NCI-H187 (cell line): Measurements from ENCODE around the gene CDK9.

ENCODE experiments used
- DNase-seq, 2 experiments: peaks; one replicate each; lab custom pipeline; 2025; lab: John Stamatoyannopoulos, UW

Gene CDK9

DNA sequence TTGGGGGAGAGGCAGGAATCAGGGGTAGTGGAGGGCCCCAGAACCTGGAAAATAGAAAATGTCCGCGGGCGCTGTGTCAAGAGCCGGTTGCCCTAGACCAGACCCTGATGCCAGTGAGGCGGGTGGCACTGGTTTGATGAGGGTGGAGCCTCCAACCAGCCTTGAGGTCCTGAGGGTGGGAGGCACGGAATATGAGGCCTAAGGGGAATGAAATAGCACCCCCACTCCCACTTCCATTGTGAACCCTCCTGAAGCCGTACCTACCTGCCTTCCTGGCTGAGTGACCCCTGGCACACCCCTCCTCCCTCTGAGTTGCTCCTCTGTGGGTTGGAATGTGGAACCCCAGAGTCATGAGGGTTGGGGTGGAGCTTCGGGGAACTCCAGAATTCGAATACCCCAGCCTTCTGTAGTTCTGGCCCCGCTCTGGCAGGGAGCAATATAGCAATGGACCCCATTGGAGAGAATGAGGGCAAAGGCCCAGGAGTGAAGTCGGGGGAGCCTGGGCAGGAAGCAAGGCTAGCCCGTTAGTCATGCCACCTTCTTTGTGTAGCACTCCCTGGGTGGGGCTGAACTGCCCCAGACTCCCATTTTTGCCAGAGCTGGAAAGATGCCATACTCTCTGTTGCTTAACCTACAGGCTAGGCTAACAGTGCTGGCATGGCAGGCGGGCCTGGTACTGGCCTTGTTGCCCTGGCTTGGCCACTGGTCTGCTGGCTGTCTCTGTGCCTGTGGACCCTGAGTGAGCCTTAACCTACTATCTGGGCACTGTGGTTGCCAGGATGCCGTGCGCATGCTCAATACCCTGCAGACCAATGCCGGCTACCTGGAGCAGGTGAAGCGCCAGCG lies 17.9 kb downstream of the CDK9 start:
- no peak for DNase-seq

DNA sequence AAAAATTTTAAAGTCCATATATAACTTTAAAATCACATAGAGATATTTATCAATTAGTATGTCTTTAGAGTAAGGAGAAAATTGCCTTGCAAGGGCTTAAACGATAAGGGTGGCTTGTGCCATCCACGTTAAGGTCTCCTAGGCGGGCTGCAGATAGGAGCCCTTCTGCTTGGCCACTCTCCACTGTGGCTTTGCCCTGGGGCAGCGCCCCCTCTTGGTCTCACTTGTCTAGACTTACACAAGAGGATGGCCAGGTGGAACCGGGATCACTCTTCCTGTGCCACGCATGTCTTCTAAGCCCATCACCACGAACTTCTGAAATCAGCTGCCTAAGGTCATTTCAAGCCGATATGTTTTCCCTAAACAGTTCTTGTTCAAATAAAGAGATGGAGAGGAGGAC lies 19.8 kb downstream of the CDK9 start:
- DNase-seq = no peak

DNA sequence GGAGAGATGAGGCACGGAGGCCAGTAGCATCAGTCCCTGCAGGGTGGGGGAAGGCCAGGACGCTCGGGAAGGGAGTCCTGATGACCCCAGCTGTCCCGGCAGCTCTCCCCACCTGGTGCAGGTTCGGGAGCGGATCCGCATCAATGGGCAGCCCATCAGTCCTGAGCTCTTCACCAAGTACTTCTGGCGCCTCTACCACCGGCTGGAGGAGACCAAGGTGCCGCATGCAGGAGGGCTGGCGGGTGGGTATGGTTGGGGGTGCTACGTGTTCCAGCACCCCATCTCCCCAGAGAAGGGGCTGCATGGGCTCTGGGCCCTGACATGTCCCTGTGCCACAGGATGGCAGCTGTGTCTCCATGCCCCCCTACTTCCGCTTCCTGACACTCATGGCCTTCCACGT lies 21.0 kb downstream of the CDK9 start:
- no peak for DNase-seq

DNA sequence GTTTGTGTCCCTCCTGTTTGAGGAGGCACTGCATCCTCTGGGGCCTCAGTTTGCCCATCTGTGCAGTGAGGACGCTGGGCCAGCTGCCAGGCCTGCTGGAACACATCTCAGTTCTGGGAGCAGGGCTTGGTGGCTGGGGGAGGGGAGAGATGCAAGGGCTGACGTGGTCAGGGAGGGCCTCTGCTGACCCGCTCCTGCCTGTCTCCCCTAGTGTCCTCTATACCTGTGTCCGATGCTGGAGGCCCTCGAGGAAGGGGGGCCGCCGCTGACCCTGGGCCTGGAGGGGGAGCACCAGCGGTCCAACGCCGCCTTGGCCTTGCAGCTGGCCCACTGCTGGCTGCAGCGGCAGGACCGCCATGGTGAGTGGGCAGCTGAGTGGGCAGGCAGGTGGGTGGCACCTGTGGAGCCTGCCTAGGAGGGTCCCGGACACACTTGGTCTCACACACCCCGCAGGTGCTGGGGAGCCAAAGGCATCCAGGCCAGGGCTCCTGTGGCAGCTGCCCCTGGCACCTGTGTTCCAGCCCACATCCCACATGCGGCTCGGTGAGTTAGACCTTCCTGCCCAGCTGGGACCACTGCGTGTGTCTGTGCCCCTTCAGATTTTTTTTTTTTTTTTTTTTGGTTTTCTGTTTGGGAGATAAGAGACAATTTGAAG lies 22.6 kb downstream of the CDK9 start:
- DNase-seq = no peak

DNA sequence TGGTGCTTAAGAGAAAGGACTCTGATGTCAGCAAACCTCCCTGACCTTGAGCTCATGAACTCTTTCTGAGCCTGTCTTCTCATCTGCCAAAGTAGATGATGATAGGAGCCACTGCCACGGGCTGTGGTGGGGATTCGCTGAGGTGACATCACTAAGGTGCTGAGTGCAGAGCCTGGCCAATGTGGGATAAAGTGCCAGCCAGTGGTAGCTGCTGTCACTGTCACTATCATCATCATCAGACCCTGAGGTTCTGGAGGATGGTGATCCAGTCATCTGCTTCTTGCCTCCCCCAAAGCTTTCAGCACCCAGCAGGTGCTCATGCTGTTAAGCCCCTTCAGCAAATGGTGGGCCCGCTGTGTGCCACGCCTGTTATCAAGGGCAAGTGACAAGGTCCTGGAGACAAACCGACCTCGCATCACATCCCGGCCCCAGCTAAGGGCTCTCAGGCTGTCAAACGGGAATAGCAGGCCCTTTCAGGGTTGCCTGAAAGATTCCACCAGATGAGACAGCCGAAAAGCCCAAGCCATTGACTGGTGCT lies 23.2 kb downstream of the CDK9 start:
- no peak for DNase-seq

DNA sequence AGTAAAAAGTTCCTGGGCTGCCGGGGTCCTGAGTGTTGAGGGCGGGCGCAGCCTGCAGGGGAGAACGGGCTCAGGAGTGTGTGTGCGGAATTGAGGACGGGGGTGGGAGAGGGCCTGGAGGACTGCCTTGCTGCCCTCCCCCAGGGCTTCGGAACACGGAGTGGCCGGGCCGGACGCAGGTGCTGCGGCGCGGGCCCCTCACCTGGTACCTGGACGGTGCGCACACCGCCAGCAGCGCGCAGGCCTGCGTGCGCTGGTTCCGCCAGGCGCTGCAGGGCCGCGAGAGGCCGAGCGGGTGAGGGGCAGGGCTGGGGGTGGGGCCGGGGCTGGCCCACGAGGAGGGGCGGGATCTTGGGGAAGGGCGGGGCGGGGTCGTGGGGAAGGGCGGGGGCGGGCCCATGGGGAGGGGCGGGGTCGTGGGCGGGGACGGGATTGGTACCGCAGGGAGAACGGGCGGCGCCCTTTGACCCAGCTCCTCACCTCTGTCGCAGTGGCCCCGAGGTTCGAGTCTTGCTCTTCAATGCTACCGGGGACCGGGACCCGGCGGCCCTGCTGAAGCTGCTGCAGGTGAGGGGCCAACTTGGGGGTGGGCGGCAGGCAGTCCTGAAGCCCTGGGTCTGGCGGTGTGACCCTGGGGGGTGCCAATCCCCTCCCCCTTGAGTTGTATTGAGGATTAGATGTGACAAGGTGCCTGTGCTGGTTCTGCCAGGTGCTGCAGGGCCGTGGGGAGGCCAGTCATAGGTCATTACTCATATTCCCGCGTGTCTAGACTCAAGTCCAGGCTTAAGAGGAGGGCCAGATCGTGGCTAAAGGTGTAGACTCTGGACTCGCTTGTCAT lies 23.9 kb downstream of the CDK9 start:
- no peak for DNase-seq

DNA sequence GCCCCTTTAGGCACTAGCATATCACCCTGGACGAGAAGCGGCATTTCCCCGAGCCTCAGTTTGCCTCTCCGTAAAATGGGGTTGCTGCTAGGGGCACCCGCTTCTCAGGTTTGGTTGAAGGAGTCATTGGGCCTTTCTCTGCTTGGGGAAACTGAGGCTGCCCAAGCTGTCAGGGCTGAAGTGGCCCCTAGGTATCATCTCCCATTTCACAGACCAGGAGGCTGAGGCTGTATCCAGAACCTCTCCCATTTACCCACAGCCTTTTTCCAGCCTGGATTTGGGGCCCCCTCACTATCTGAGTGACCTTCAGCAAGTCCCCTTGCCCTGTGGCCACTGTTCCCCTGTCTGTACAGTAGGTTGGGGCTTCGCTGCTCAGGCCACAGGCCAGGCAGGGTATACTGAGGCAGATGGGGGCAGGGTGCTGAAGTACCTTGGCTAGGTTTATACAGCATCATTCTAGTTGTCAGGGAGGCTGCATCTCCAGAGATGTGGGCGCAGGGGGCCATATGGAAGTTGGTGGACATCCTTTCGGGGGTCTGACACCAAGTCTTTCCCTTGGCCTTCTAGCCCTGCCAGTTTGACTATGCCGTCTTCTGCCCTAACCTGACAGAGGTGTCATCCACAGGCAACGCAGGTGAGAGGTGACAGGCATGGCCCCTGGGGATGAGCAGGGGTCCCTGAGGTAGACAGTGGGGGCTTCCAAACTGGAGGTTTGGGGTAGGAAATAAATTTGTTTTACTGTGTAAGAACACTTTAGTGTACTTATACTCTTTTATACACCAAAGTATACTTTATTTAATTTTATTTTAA lies 24.7 kb downstream of the CDK9 start:
- DNase-seq = no peak

DNA sequence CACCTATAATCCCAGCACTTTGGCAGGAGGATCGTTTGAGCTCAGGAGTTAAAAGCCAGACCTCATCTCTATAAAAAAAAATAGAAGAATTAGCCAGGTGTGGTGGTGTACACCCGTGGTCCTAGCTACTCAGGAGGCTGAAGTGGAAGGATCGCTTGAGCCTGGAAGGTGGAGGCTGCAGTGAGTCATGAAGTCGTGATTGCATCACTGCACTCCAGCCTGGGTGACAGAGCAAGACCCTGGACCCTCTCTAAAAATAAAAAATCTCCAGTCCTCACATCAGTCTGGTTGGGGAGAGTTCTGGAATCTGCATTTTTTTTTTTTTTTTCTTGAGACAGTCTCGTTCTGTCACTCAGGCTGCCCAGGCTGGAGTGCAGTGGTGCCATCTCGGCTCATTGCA lies 26.2 kb downstream of the CDK9 start:
- DNase-seq = no peak

DNA sequence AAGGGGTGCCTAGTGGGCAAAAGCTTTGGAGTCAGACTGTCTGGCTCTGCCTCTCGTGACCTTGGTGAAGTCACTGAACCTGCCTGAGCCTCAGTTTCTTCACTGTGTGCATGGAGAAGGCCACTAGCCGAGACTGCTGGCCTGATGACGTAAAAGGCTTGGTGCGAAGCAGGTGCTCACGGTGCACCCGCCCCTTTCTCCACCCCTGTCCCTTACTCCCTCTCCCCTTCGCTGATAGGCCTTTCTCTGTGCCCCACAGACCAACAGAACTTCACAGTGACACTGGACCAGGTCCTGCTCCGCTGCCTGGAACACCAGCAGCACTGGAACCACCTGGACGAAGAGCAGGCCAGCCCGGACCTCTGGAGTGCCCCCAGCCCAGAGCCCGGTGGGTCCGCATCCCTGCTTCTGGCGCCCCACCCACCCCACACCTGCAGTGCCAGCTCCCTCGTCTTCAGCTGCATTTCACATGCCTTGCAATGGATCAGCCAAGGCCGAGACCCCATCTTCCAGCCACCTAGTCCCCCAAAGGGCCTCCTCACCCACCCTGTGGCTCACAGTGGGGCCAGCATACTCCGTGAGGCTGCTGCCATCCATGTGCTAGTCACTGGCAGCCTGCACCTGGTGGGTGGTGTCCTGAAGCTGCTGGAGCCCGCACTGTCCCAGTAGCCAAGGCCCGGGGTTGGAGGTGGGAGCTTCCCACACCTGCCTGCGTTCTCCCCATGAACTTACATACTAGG lies 27.3 kb downstream of the CDK9 start:
- no peak for DNase-seq

DNA sequence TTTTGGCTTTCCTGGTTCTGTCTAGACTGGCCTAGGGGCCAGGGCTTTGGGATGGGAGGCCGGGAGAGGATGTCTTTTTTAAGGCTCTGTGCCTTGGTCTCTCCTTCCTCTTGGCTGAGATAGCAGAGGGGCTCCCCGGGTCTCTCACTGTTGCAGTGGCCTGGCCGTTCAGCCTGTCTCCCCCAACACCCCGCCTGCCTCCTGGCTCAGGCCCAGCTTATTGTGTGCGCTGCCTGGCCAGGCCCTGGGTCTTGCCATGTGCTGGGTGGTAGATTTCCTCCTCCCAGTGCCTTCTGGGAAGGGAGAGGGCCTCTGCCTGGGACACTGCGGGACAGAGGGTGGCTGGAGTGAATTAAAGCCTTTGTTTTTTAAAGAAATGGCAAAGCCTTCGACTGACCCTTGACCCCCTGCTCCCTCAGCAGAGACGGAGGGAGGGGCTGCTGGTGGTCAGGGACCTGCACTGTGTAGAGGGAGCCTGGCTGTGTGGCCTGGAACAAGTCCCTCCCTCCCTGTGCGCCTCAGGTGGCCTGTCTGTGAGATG lies 27.9 kb downstream of the CDK9 start:
- DNase-seq = no peak

DNA sequence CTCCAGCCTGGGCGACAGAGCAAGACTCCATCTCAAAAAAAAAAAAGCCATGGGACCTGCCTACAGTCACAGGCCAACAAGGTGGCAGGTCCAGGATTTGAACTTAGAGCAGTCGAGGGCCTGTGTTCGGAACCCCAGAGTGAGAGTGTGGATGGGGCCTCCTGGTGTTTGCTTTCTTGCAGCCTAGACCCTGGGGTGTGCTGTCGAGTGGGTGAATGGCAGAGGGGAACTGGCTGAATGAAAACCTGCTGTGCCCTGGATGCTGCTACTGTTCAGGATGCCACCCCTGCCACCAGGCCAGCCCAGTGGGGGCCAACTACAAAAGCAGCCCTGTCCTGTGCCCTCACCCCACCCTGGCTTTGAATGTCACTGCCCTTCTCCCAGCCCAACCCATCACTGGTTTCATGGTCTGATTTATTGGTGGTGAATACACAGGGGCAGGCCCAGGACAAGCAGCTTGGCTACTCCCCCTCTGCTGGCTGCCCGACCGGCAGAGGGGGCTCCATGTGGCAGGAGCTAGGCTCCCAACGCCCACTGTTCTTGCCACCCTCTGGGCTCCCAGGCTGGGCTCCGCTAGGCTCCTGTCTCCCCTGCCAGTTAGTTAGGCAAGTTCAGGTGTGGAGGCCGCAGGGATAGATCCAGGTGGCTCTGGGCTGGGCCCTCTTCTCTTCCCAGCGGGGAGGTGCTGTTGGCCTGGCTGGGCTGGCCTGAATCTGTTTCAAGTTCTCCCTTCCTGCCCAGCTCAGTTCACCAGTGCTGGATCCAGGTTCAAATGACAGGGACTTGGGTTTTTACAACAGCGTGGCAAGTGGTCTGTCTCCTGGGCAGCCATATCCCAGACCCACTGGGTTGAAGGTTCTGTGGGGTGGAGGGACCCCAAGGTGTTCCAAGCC lies 29.0 kb downstream of the CDK9 start:
- DNase-seq = no peak

DNA sequence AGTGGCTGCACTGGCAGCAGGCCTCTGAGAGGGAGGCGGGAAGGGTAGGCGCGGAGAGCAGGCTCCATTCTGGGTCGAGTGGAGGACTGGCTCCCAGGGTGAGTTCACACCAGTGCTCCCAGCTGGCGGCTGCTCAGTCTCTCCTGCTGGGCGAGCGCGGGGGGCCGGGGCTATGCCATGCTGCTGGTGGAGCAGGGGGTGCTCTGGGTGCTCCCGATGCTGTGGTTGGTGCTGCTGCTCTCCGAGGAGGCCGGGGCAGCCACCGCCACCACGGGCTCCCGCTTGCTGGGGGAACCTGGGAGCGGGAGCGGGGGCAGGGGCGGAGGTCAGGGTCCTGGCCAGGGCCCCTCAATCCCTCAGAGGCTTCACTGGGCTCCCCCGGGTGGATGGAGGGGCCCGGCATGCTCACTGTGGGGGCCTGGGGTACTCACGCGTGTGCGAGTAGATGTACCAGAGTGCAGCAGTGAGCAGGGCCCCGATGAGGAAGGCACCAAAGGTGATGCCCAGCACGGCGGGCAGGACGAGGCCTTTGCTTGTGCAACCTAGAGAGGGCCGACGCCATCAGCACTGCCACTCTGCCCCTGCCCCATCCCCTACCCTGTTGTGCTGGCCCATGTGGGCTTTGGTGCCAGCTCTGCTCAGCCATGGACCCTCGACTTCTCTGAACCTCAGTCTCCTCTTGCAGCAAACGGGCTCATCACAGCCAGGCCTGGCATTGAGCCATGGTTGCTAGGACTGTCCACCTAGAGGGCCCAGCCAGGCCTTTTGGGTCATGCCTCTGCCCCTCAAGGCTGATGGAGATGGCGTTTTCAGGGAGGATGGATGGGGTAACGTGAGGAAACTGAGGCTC lies 29.9 kb downstream of the CDK9 start:
- no peak for DNase-seq

DNA sequence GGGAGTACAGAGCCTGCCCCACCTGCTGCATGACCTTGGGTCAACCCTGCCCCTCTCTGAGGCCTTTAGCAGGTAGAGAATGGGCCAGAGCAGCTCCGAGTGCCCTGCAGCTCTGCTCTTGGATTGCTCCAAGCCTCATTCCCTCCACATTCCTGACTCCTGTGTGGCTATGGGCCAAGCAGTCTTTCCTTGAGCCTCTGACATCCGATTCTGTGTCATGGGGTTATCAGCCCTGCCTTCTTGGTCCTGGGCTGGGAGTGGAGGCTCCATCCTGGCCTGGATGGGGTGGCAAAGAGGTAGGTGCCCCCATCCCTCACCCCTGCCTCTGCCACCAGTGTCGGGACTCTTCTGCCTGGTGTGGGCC lies 30.5 kb downstream of the CDK9 start:
- DNase-seq = no peak

DNA sequence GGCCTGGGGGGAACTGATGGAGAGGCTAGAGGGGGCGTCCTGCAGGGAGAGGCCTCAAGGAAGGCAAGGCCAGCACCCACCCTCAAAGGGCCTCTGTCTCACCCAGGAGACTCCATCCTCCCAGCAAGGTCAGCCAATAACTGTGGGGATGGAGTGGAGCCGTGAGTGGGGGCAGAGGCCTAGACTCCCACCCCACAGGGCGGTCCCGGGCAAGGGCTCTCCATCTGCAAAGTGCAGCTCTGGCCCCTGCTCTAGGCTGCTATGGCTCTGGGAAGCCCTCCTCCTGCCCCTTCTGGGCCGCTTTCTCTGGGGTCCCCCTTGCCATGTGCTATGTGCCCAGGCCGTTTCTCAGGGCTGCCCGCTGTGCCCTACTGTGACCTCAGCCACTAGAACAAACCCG lies 30.9 kb downstream of the CDK9 start:
- no peak for DNase-seq

DNA sequence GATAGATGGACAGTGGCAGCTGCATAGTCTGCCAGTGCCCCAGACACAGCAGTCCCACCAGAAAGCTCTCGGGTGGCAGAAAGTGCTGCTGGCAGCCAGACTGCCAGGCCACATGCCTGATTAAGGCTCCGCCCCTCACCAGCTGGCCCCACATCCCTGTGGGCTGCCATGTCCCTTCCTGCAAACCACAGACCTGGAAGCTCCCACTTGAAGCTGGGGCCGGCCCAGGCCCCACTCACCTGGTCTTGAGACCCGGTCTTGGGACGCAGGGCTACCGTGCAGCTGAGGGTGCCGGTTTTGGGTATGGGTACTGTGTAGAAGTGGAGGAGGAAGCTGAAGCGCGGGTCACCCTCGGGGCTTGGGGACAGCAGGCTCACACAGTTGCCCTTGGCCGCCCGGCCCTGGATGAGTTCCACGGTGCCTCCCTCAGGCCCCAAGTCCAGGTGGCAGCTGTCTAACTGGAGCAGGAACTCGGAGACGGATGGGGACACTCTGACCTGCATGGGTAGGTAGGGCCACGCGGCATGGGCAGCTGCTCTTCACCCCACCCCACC lies 32.1 kb downstream of the CDK9 start:
- DNase-seq = no peak

DNA sequence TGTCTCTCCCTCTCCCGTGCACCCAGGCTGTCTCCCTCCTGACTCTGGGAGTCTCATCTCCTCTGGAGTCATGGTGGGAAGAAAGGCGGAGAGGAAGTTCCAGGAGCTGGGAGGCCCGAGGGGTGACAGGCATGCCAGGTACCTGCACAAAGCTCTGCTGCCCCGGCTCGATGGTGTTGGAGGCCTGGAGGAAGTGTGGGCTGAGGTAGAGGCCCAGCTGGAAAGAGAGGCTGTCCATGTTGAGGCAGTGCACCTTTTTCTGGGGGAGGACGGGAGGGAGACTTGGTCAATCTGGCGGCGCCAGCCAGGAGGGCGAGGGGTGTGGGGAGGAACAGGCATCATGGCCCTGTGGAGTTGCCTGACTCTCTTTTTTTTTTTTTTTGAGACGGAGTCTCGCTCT lies 32.7 kb downstream of the CDK9 start:
- no peak for DNase-seq

DNA sequence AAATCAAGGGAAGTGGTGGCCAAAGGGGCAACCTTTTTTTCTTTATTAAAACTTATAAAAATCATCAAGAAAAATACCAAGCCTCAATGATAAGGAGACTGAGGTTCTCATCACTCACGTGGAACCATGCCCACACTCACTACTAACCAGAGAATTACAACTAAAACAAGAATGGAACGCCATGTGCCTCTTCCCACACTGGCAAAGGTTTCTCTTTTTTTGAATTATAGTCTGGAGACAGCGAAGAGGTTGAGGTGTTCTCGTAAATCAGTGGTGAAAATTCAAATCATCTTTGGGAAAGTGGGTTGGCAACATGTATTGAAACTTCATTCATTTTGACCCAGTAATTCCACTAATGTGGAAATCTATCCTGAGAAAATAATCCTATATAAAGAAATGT lies 36.3 kb downstream of the CDK9 start:
- DNase-seq = no peak

DNA sequence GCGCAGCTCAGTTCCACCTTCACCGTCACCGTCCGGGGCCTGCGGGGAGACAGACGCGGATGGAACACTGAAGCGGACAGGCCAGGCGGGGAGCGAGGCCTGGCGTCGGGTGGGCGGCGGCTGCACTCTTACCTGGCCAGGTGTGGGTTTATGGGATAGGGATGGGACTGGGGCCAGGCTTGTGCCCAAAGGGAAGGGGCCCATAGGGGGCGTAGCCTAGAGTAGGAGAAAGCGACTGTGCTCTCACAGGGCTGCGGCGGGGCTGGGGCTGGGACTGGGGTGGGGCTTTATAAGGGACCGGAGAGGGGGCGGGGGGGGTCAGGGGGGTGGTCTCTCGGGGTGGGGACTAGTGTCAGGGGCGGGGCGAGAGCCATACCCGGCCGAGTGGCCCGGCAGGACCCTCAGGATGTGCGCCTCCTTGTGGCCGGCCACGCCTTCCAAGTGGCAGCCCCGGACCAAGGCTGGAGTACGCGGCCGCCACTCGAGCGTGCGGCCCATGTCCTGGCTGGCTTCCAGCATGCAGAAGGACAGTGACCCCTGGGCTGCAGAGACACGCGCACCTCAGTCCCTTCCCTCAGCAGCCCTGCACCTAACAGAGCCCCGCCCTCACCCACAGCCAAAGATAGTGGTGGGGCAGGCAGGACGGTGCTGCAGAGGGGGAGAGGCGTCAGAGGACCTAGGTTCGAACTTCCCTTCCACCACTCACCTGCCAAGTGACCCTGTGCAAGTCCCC lies 39.7 kb downstream of the CDK9 start:
- no peak for DNase-seq
